WERI-Rb-1 (cell line): ENCODE data around the gene GAST.
"Not testable (repeated sequence)": the region's sequence is repeated elsewhere in the genome, so short reads cannot be mapped to it uniquely, and the experiment has no call there.

Source experiments
- DNase-seq: peaks from one replicate; pipeline ENCODE4 v3.0.0-alpha.2; 2020
- H3K27ac ChIP-seq: fragments of 250-450 bp; sonication (Bioruptor Pico); 2 replicates; pipeline ENCODE4 v1.5.1; 2020; ENCODE audit warnings: mild to moderate bottlenecking, moderate library complexity
- H3K27me3 ChIP-seq: fragments of 250-450 bp; sonication (Bioruptor Pico); 2 replicates; pipeline ENCODE4 v1.5.1; 2021; ENCODE audit warnings: mild to moderate bottlenecking, low read depth, moderate library complexity; ENCODE audit not compliant: insufficient read depth, severe bottlenecking
- H3K36me3 ChIP-seq: fragments of 250-450 bp; sonication (Bioruptor Pico); 2 replicates; pipeline ENCODE4 v1.5.1; 2020; ENCODE audit warnings: mild to moderate bottlenecking, moderate library complexity
- H3K4me3 ChIP-seq: 2 replicates; pipeline ENCODE4 v1.5.1; 2011; ENCODE audit warnings: low read depth, mild to moderate bottlenecking, control low read depth, low read length
- H3K9me3 ChIP-seq: fragments of 250-450 bp; sonication (Bioruptor Pico); 2 replicates; pipeline ENCODE4 v1.5.1; 2021; ENCODE audit warnings: mild to moderate bottlenecking, moderate library complexity; ENCODE audit not compliant: severe bottlenecking
- TF ChIP-seq, protein P1 (sequence below): IDR thresholded peaks from 2 replicates; pipeline ENCODE4 v1.5.1; 2011; ENCODE audit warnings: low read depth, mild to moderate bottlenecking, control low read depth, inconsistent platforms, low read length

The GAST gene

GRCh38 chr17:41695134-41695661, 16.9 kb upstream of the GAST start:
- Histone ChIP-seq H3K4me3 (no peak overlapping the region), H3K27me3 (no peaks in the 10 kb centered on the region), H3K9me3 (no peaks in the 10 kb centered on the region), H3K36me3 (peaks cover 50% of the 10 kb centered on the region), H3K27ac (no peak overlapping the region)
- TF ChIP-seq, protein P1, sequence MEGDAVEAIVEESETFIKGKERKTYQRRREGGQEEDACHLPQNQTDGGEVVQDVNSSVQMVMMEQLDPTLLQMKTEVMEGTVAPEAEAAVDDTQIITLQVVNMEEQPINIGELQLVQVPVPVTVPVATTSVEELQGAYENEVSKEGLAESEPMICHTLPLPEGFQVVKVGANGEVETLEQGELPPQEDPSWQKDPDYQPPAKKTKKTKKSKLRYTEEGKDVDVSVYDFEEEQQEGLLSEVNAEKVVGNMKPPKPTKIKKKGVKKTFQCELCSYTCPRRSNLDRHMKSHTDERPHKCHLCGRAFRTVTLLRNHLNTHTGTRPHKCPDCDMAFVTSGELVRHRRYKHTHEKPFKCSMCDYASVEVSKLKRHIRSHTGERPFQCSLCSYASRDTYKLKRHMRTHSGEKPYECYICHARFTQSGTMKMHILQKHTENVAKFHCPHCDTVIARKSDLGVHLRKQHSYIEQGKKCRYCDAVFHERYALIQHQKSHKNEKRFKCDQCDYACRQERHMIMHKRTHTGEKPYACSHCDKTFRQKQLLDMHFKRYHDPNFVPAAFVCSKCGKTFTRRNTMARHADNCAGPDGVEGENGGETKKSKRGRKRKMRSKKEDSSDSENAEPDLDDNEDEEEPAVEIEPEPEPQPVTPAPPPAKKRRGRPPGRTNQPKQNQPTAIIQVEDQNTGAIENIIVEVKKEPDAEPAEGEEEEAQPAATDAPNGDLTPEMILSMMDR, result no peak
- DNase-seq, result no peak

DNA sequence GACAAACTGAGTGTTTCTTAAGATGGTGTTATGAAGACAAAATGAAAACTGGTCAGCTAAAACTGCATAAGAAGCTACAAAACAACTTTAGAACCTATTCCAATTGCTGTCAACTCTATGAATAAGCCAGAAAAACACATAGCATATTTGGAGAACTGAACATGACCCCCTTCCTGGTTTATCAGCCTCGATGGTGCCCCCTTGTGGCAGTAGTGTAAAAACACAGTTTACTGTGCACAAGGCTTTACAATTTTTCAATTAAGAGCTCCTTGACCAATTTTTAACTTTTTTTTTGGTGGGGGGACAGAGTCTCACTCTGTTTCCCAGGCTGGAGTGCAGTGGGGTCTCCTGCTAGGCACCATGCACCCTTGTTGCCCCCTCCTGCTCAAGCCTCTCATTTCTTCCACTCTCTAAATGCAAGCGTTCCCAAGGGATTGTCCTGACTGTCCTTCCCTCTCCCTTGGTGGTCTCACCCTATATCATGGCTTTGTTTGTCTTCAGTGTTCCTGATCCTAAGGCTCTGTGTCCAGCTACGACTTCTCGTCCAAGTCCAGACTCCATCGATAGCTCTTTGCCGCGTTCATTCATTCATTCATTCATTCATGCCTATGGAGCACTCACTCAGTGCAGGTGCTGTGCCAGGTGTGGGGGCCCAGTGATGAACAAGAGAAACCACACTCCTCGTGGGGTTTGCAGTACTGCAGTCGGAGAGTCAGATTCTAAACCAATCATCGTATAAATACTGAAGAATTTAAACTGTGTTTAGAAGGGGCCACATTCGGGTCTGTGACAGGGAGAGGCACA, 16.0 kb upstream of the GAST start:
- TF ChIP-seq, protein P1, result peak; percentile 76
- Histone ChIP-seq H3K9me3 (no peaks in the 10 kb centered on the region), H3K27ac (no peak overlapping the region), H3K27me3 (no peaks in the 10 kb centered on the region), H3K36me3 (peaks cover 41% of the 10 kb centered on the region), H3K4me3 (no peak overlapping the region)
- peak; percentile 77 for DNase-seq

- Histone ChIP-seq H3K36me3 (peaks cover 29% of the 10 kb centered on the region), H3K27me3 (no peaks in the 10 kb centered on the region), H3K27ac (no peak overlapping the region), H3K4me3 (no peak overlapping the region), H3K9me3 (no peaks in the 10 kb centered on the region)
- DNase-seq, result no peak
- TF ChIP-seq, protein P1, result no peak
Observed at GRCh38 chr17:41697122-41697962, 14.8 kb upstream of the GAST start.

GRCh38 chr17:41700843-41701242, 11.3 kb upstream of the GAST start:
- H3K36me3 ChIP-seq, DNase-seq, H3K4me3 ChIP-seq, H3K27ac ChIP-seq, H3K27me3 ChIP-seq, H3K9me3 ChIP-seq: not testable (repeated sequence)

DNA sequence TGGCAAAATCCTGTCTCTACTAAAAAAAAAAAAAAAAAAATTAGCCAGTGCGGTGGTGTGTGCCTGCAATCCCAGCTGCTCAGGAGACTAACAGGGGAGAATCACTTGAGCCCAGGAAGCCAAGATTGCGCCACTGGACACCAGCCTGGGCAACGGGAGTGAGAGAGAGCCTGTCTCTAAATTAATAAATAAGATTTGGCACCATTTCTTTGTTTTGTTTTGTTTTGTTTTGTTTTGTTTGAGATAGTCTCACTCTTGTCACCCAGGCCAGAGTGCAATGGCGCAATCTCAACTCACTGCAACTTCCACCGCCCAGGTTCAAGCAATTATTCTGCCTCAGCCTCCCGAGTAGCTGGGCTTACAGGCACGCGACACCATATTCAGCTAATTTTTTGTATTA, 9.4 kb upstream of the GAST start:
- H3K36me3 ChIP-seq, result no peaks in the 10 kb centered on the region
- H3K27ac ChIP-seq, result no peak overlapping the region
- no peak for DNase-seq
- H3K4me3 ChIP-seq, result no peak overlapping the region
- TF ChIP-seq, protein P1, result no peak
- H3K27me3 ChIP-seq, result no peaks in the 10 kb centered on the region
- no peaks in the 10 kb centered on the region for H3K9me3 ChIP-seq
